Measurements from ENCODE around the gene PIK3C2G. TPM values are rescaled to one million over a fixed set of nuclear protein-coding genes. Genes with fewer than 3 reads are reported as not detected.

Gene PIK3C2G
- polyA plus RNA-seq, 1 experiment = not detected

DNA sequence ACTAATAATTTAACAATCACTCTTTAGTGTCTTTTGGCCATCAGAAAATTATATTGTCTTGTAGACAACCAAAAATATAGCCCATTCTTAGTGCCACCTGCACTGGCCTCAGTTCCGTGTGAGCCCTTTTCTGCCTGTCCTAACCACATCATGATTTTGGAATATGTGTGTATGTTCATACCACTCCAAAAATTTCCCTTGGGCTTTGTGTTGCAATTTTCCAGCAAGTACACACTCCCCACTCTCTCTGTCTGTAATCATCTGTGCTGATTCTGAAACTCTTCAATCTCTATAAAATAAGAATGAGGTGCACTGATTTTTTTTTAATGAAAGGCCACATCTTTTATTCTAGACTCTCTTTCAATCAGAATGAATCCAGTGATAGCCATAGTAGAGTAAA, 196.0 kb downstream of the PIK3C2G start:
- no peaks in the 10 kb centered on the region for H3K9me3 ChIP-seq (ENCODE audit: control insufficient read depth, insufficient read depth, low read length)
- no peak overlapping the region for H3K4me3 ChIP-seq (ENCODE audit: low read depth, low read length)
- ChIA-PET POLR2A (no interaction called here), CTCF (no interaction called here)
- TF ChIP-seq, protein P1, sequence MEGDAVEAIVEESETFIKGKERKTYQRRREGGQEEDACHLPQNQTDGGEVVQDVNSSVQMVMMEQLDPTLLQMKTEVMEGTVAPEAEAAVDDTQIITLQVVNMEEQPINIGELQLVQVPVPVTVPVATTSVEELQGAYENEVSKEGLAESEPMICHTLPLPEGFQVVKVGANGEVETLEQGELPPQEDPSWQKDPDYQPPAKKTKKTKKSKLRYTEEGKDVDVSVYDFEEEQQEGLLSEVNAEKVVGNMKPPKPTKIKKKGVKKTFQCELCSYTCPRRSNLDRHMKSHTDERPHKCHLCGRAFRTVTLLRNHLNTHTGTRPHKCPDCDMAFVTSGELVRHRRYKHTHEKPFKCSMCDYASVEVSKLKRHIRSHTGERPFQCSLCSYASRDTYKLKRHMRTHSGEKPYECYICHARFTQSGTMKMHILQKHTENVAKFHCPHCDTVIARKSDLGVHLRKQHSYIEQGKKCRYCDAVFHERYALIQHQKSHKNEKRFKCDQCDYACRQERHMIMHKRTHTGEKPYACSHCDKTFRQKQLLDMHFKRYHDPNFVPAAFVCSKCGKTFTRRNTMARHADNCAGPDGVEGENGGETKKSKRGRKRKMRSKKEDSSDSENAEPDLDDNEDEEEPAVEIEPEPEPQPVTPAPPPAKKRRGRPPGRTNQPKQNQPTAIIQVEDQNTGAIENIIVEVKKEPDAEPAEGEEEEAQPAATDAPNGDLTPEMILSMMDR (IDR thresholded peaks at IDR 0.05; ENCODE audit: low read depth, low read length) = no peak
- no peak overlapping the region for H3K27ac ChIP-seq (ENCODE audit: low read depth, low read length)
- no peak for DNase-seq (ENCODE audit: low read depth, low spot score)
- H3K27me3 ChIP-seq (ENCODE audit: control insufficient read depth, insufficient read depth, low read length) = no peaks in the 10 kb centered on the region

DNA sequence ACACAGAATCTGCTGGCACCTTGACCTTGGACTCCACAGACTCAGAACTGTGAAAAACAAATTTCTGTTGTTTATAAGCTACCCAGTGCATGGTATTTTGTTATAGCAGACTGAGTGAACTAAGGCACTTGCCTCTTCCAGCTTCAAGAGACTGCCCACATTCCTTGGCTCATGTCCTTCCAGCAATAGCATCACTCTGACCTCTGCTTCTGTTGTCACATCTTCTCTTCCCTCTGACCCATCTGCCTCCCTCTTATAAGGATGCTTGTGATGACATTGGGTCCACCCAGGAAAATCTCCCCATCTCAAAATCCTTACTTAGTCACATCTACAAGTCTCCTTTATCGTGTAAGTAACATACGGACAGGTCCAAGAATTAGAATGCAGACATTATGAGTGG, 200.4 kb downstream of the PIK3C2G start:
- Histone ChIP-seq H3K27me3 (ENCODE audit: control insufficient read depth, insufficient read depth, low read length) (no peaks in the 10 kb centered on the region), H3K27ac (ENCODE audit: low read depth, low read length) (no peak overlapping the region), H3K9me3 (ENCODE audit: control insufficient read depth, insufficient read depth, low read length) (no peaks in the 10 kb centered on the region), H3K4me3 (ENCODE audit: low read depth, low read length) (no peak overlapping the region)
- POLR2A ChIA-PET = no interaction called here
- no peak for DNase-seq (ENCODE audit: low read depth, low spot score)
- TF ChIP-seq, protein P1 (IDR thresholded peaks at IDR 0.05; ENCODE audit: low read depth, low read length) = no peak
- CTCF ChIA-PET = interaction anchor here (0.6 to 1.2 kb wide), 3 partner anchors 11 to 142 kb away, joined by 3 to 4 read pairs (median 3); no protein-coding TSS in a partner anchor

DNA sequence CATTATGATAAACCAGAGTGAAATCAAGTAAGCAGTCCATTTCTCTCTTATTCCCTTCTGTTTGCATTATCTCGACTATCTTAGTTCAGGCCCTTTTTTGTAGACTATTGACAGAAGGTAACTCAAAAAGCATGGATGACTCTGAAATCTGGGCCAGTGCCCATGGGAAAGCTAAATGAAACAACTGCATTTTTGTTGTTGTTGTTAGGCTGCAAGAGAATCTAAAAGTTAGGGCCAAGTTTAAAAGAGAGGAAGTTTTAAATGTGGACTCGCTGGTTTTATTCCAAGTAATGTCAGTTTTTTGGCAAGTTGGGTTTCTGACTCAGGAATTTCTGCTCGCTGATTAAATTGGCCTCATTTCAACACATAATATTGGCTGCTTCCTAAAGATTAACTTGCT, 201.1 kb downstream of the PIK3C2G start:
- DNase-seq (ENCODE audit: low read depth, low spot score) = peak; percentile 29
- no peak overlapping the region for H3K4me3 ChIP-seq (ENCODE audit: low read depth, low read length)
- H3K27ac ChIP-seq (ENCODE audit: low read depth, low read length) = no peak overlapping the region
- ChIA-PET POLR2A (interaction anchor here (0.6 kb wide), 1 partner anchor 507 kb away, joined by 5 read pairs; no protein-coding TSS in a partner anchor), CTCF (interaction anchor here (1.1 to 1.2 kb wide), 2 partner anchors 33 to 143 kb away, joined by 3 to 4 read pairs; no protein-coding TSS in a partner anchor)
- TF ChIP-seq, protein P1 (IDR thresholded peaks at IDR 0.05; ENCODE audit: low read depth, low read length) = no peak
- H3K9me3 ChIP-seq (ENCODE audit: control insufficient read depth, insufficient read depth, low read length) = no peaks in the 10 kb centered on the region
- no peaks in the 10 kb centered on the region for H3K27me3 ChIP-seq (ENCODE audit: control insufficient read depth, insufficient read depth, low read length)

DNA sequence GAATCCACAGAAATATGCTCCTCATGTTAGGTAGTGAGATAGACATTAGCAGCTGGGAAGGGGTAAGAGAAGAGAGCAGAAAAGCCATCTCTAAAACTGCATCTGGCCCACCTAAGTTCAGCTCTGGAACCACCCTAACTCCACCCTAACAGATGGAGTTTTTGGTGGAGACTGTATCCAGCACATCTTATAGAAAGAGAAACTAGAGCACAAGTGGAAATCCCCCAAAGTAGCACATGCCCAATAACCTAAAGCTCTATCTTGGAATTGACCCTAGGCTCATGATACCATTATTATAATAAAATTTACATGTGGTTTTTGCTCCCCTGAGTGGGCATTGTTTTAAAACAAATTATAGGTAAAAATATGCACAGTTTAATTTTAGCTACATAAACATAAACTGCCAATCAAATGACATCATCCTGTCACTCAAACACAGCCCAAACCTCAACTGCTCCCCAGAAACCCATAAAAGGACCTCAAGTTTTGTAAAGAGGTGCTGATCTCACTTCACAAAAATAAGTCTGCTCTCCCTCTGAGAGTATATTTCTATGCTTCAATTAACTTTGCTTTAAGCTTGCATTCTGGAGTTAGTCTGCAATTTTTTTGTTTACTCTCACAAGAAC, 206.4 kb downstream of the PIK3C2G start:
- TF ChIP-seq, protein P1 (IDR thresholded peaks at IDR 0.05; ENCODE audit: low read depth, low read length) = no peak
- DNase-seq (ENCODE audit: low read depth, low spot score) = no peak
- CTCF ChIA-PET = interaction anchor here (0.6 to 1.2 kb wide), 2 partner anchors 218 to 229 kb away, joined by 3 to 5 read pairs; no protein-coding TSS in a partner anchor
- H3K27me3 ChIP-seq (ENCODE audit: control insufficient read depth, insufficient read depth, low read length) = no peaks in the 10 kb centered on the region
- no peak overlapping the region for H3K4me3 ChIP-seq (ENCODE audit: low read depth, low read length)
- POLR2A ChIA-PET = no interaction called here
- no peak overlapping the region for H3K27ac ChIP-seq (ENCODE audit: low read depth, low read length)
- no peaks in the 10 kb centered on the region for H3K9me3 ChIP-seq (ENCODE audit: control insufficient read depth, insufficient read depth, low read length)

DNA sequence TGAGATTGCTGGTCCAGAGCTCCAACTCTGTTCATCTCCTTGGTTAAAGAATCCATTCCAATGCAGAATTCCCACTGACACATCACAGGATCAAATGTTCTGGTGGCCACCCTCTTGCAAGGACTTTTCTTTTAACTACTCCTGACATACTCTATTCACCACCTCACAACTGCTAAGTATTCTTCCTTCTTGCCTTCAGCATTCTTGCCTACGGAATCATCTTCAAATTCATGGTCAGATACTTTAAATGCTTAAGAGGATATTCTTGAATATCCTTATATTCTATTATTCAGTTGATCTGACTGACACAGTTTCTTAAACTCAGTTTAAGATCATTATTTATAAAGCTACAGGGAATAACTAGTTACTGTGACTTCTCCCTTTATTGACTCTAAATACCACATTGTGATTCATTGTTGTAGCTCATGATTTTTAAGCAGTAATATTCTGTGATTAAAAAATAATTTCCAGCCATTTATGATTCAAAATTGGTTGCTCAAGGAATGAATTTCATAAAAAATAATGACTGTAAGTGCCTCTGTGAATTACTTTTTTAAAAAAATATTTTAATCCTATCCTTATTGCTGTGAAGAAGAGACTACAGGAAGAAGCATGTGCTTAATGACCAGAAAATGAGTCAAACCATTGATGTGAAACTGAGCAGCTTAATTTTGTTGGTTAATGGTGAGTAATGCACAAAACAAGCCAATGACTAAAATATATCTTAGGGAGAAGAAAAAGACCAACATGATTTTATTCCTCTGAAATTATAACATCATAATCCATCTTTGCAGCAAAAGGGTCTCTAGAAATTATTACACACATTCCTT, 207.1 kb downstream of the PIK3C2G start:
- TF ChIP-seq, protein P1 (IDR thresholded peaks at IDR 0.05; ENCODE audit: low read depth, low read length) = no peak
- Histone ChIP-seq H3K9me3 (ENCODE audit: control insufficient read depth, insufficient read depth, low read length) (no peaks in the 10 kb centered on the region), H3K27me3 (ENCODE audit: control insufficient read depth, insufficient read depth, low read length) (no peaks in the 10 kb centered on the region), H3K27ac (ENCODE audit: low read depth, low read length) (no peak overlapping the region), H3K4me3 (ENCODE audit: low read depth, low read length) (no peak overlapping the region)
- ChIA-PET CTCF (interaction anchor here (1.2 kb wide), 1 partner anchor 219 kb away, joined by 3 read pairs; no protein-coding TSS in a partner anchor), POLR2A (no interaction called here)
- DNase-seq (ENCODE audit: low read depth, low spot score) = no peak
